Parathyroid adenoma (tissue), 2 donors: ENCODE measurements around the gene ASIP.
"Not testable (repeated sequence)": the region's sequence is repeated elsewhere in the genome, so short reads cannot be mapped to it uniquely, and the experiment has no call there.

Source experiments
- H2AFZ ChIP-seq: fragments of 300-600 bp; sonication (generic); one replicate; pipeline ENCODE4 v1.7.0; 2017; ENCODE audit warnings: antibody characterized with exemption, mild to moderate bottlenecking
- H3K27ac ChIP-seq: fragments of 300-600 bp; sonication (generic); one replicate; pipeline ENCODE4 v1.7.0; 2017
- H3K27me3 ChIP-seq: fragments of 300-600 bp; sonication (generic); one replicate; pipeline ENCODE4 v1.7.0; 2017; ENCODE audit warnings: low read length; ENCODE audit not compliant: control insufficient read depth, insufficient read depth
- H3K36me3 ChIP-seq: fragments of 300-600 bp; sonication (generic); one replicate; pipeline ENCODE4 v1.7.0; 2017; ENCODE audit warnings: low read length; ENCODE audit not compliant: control insufficient read depth, insufficient read depth
- H3K4me1 ChIP-seq: fragments of 300-600 bp; sonication (generic); one replicate; pipeline ENCODE4 v1.7.0; 2017; ENCODE audit warnings: control low read depth
- H3K4me2 ChIP-seq: fragments of 300-600 bp; sonication (generic); one replicate; pipeline ENCODE4 v1.7.0; 2017; ENCODE audit warnings: low read length
- H3K4me3 ChIP-seq: fragments of 300-600 bp; sonication (generic); one replicate; pipeline ENCODE4 v1.7.0; 2017; ENCODE audit warnings: low read depth, low read length
- H3K79me2 ChIP-seq: fragments of 300-600 bp; sonication (generic); one replicate; pipeline ENCODE4 v1.7.0; 2017; ENCODE audit warnings: control low read depth
- H3K9ac ChIP-seq: fragments of 300-600 bp; sonication (generic); one replicate; pipeline ENCODE4 v1.7.0; 2017; ENCODE audit warnings: mild to moderate bottlenecking
- H3K9me3 ChIP-seq: fragments of 300-600 bp; sonication (generic); one replicate; pipeline ENCODE4 v1.7.0; 2017; ENCODE audit warnings: low read length; ENCODE audit not compliant: control insufficient read depth
- TF ChIP-seq, protein P1 (sequence below): fragments of 300-600 bp; sonication (generic); IDR thresholded peaks from one replicate; pipeline ENCODE4 v1.7.0; 2017; ENCODE audit warnings: antibody characterized with exemption, mild to moderate bottlenecking
- donor health status: primary hyperparathyroidism.

The ASIP gene

DNA sequence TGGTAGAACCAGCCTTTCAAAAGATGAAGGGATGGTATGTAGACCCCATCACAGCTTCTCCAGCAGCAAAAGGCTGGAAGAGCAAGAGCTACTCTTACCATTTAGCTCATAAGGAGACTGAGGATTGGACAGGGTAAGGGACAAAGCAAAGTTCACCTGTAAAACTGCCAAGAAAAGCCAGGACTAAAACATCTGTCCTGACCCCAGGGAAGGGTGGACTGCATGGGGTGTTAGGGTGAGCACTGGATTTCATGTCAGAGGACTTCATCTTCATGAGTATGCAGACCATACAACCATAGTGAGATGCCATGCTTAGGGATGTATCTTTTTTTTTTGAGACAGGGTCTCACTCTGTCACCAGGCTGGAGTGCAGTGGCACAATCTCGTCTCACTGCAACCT is 42.6 kb downstream of the ASIP start:
- Histone ChIP-seq H3K9ac (no peak overlapping the region), H3K4me2 (no peak overlapping the region), H3K27me3 (no peaks in the 10 kb centered on the region), H3K27ac (no peak overlapping the region), H3K9me3 (no peaks in the 10 kb centered on the region), H3K36me3 (no peaks in the 10 kb centered on the region), H3K4me3 (no peak overlapping the region), H3K79me2 (no peaks in the 10 kb centered on the region), H3K4me1 (no peaks in the 10 kb centered on the region), H2AFZ (no peak overlapping the region)
- TF ChIP-seq, protein P1, sequence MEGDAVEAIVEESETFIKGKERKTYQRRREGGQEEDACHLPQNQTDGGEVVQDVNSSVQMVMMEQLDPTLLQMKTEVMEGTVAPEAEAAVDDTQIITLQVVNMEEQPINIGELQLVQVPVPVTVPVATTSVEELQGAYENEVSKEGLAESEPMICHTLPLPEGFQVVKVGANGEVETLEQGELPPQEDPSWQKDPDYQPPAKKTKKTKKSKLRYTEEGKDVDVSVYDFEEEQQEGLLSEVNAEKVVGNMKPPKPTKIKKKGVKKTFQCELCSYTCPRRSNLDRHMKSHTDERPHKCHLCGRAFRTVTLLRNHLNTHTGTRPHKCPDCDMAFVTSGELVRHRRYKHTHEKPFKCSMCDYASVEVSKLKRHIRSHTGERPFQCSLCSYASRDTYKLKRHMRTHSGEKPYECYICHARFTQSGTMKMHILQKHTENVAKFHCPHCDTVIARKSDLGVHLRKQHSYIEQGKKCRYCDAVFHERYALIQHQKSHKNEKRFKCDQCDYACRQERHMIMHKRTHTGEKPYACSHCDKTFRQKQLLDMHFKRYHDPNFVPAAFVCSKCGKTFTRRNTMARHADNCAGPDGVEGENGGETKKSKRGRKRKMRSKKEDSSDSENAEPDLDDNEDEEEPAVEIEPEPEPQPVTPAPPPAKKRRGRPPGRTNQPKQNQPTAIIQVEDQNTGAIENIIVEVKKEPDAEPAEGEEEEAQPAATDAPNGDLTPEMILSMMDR, result no peak

DNA sequence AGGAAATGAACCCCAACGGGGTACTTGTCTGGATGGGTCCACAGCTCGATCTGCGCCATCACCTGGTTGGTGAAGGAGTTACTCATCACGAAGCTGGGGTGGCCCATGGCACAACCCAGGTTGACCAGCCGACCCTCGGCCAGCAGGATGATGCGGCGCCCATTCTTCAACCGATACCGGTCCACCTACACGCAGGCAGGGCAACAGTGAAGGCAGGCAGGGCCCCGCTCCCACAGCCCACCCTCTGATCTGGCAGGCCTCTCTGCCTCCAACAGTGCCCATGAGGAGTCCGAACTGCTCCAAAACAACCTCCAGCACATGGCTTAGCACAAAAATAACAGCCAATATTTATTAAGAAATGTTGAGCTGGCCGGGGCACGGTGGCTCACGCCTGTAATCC is 44.2 kb downstream of the ASIP start:
- no peak overlapping the region for H3K4me3 ChIP-seq
- no peaks in the 10 kb centered on the region for H3K36me3 ChIP-seq
- H3K79me2 ChIP-seq, result no peaks in the 10 kb centered on the region
- no peaks in the 10 kb centered on the region for H3K4me1 ChIP-seq
- H3K9ac ChIP-seq, result no peak overlapping the region
- H3K4me2 ChIP-seq, result no peak overlapping the region
- H3K27ac ChIP-seq, result no peak overlapping the region
- H2AFZ ChIP-seq, result no peak overlapping the region
- TF ChIP-seq, protein P1, result no peak
- H3K9me3 ChIP-seq, result no peaks in the 10 kb centered on the region
- no peaks in the 10 kb centered on the region for H3K27me3 ChIP-seq

DNA sequence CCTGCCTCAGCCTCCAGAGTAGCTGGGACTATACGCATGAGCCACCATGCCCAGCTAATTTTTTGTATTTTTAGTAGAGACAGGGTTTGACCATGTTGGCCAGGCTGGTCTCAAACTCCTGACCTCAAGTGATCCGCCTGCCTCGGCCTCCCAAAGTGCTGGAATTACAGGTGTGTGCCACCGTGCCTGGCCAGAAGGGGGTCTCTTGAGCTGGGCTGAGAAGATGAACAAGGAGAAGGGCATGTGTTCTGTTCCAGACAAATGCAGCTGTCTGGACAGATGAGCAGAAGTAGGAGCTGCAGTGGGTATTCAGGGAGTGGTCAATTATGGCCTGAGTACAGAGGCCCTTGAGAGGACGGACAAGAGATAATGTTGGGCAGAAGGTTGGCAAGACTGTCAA is 46.3 kb downstream of the ASIP start:
- not testable (repeated sequence) for H3K4me2 ChIP-seq, H3K27me3 ChIP-seq, H3K27ac ChIP-seq, H3K9me3 ChIP-seq, H2AFZ ChIP-seq, H3K4me3 ChIP-seq, H3K4me1 ChIP-seq, H3K79me2 ChIP-seq, H3K9ac ChIP-seq, H3K36me3 ChIP-seq

DNA sequence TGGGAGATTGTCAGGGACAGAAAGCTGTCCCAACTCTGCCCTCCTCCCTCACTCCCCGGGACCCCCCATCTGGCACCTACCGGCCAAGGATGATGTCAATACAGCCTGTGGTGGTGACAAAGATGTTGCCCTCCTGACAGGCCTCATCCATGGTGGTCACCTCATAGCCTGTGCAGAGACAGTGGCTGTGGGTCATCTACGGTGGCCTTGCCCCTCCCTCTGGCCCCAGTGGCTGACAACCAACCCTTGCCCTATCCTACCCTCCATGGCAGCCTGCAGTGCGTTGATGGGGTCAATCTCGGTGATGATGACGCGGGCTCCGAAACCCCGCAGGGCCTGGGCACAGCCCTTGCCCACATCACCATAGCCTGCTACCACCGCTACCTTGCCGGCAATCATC is 49.2 kb downstream of the ASIP start:
- Histone ChIP-seq H3K27ac (no peak overlapping the region), H3K4me2 (no peak overlapping the region), H3K4me3 (no peak overlapping the region), H3K9ac (no peak overlapping the region), H3K9me3 (no peaks in the 10 kb centered on the region), H2AFZ (no peak overlapping the region), H3K27me3 (no peaks in the 10 kb centered on the region), H3K79me2 (peaks cover 6% of the 10 kb centered on the region), H3K4me1 (no peaks in the 10 kb centered on the region), H3K36me3 (no peaks in the 10 kb centered on the region)
- TF ChIP-seq, protein P1, result no peak

DNA sequence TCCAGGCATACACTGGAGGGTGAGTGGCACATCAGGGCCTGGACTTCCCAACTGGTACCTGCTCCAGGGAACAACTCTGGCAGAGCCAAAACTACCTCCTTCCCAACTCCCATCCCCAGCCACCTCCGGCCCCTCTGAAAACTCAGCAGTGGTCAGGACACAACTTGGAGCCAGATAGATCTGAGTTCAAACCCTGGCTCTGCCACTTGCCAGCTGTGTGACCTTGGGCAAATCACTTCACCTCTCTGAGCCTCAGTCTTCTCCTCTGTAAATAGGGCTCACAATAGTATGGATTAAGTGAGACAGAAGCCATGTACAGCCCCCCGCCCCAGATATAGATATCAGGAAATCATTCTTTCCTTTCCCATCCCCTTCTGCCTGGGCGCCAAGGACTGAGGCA is 51.3 kb downstream of the ASIP start:
- H3K27ac ChIP-seq, result no peak overlapping the region
- no peak overlapping the region for H3K4me3 ChIP-seq
- TF ChIP-seq, protein P1, result no peak
- peaks cover 12% of the 10 kb centered on the region for H3K4me1 ChIP-seq
- H3K27me3 ChIP-seq, result no peaks in the 10 kb centered on the region
- no peak overlapping the region for H3K4me2 ChIP-seq
- H3K9ac ChIP-seq, result no peak overlapping the region
- no peaks in the 10 kb centered on the region for H3K36me3 ChIP-seq
- no peak overlapping the region for H2AFZ ChIP-seq
- peaks cover 6% of the 10 kb centered on the region for H3K79me2 ChIP-seq
- H3K9me3 ChIP-seq, result no peaks in the 10 kb centered on the region
